OCI-LY3 (cell line): ENCODE measurements around the gene POLA2.

Experiments used
- H2AFZ ChIP-seq: fragments of 200-600, 300-600 bp; shearing (Covaris generic); 2 replicates; pipeline ENCODE4 v1.6.0; 2014; ENCODE audit warnings: antibody characterized with exemption, low read depth, low read length
- H3K27ac ChIP-seq: fragments of 200-600, 300-600 bp; sonication (generic); 2 replicates; pipeline ENCODE4 v1.5.1; 2014; ENCODE audit warnings: mild to moderate bottlenecking, low read length, moderate library complexity, mixed read lengths
- H3K27me3 ChIP-seq: fragments of 200-600, 300-600 bp; sonication (generic); 2 replicates; pipeline ENCODE4 v1.6.1; 2014; ENCODE audit warnings: low read depth, low read length, mixed read lengths
- H3K36me3 ChIP-seq: fragments of 200-600, 300-600 bp; sonication (generic); replicated peaks from 2 replicates; pipeline ENCODE3; 2014; ENCODE audit warnings: low read depth, low read length, mixed read lengths
- H3K4me1 ChIP-seq: fragments of 300-600, 200-600 bp; sonication (generic); 2 replicates; pipeline ENCODE4 v1.6.1; 2014; ENCODE audit warnings: low read length, mixed read lengths
- H3K4me2 ChIP-seq: fragments of 200-600, 300-600 bp; sonication (generic); 2 replicates; pipeline ENCODE4 v1.6.1; 2014; ENCODE audit warnings: low read length, mixed read lengths
- H3K4me3 ChIP-seq: fragments of 300-600, 200-600 bp; sonication (generic); 2 replicates; pipeline ENCODE4 v1.5.1; 2014; ENCODE audit warnings: antibody characterized with exemption, mild to moderate bottlenecking, low read length, moderate library complexity
- H3K79me2 ChIP-seq: fragments of 300-600, 200-600 bp; shearing (Covaris generic); 2 replicates; pipeline ENCODE4 v1.6.1; 2014; ENCODE audit warnings: mild to moderate bottlenecking, low read length, mixed read lengths
- H3K9ac ChIP-seq: fragments of 300-600, 200-600 bp; shearing (Covaris generic); 2 replicates; pipeline ENCODE4 v1.6.0; 2014; ENCODE audit warnings: mild to moderate bottlenecking, low read length, moderate library complexity
- H3K9me3 ChIP-seq: fragments of 200-600, 300-600 bp; shearing (Covaris generic); 2 replicates; pipeline ENCODE4 v1.6.1; 2014; ENCODE audit warnings: low read length, mixed read lengths; ENCODE audit not compliant: insufficient read depth
- H4K20me1 ChIP-seq: fragments of 200-600, 300-600 bp; sonication (generic); 2 replicates; pipeline ENCODE4 v1.6.1; 2016; ENCODE audit warnings: low read length, mixed read lengths; ENCODE audit not compliant: insufficient read depth
- EZH2phosphoT487 ChIP-seq: fragments of 200-600 bp; shearing (Covaris generic); IDR thresholded peaks from 2 replicates; pipeline ENCODE4 v1.6.1; 2018; ENCODE audit warnings: antibody characterized with exemption, mixed run types, low read depth
- TF ChIP-seq, protein P1 (sequence below): fragments of 200-600, 300-600 bp; sonication (generic); IDR thresholded peaks from 2 replicates; pipeline ENCODE4 v1.5.1; 2014; ENCODE audit warnings: antibody characterized with exemption, low read length, low read depth

POLA2 gene

DNA sequence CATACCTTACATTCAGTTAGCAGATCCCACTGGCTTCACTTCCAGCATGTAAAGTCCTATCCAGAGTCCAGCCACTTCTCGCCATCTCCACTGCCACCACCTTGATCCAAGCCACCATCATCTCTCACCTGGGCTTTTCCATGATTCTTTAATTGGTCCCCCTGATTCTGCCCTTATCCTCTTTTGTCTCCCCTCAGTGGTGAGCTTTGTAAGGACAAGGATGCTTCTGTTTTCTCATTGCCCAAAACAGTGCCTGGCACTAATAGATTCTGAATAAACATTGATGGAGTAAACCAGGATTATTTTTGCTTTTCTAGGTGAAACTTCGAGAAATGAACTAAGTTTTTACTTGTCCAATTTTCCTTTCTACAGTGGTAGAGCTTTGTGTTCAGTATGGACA is 4.4 kb downstream of the POLA2 start:
- Histone ChIP-seq H3K4me2 (no peak overlapping the region), H3K4me1 (peaks cover 11% of the 10 kb centered on the region; the same call in 1 of the 2 replicates), H3K79me2 (peaks cover 55% of the 10 kb centered on the region), H3K9ac (no peak overlapping the region), H3K27ac (no peak overlapping the region), H3K36me3 (peaks cover 57% of the 10 kb centered on the region), H3K9me3 (no peaks in the 10 kb centered on the region), H4K20me1 (peaks cover 13% of the 10 kb centered on the region), H3K4me3 (no peak overlapping the region), H3K27me3 (no peaks in the 10 kb centered on the region), H2AFZ (no peak overlapping the region)
- TF ChIP-seq, protein P1, sequence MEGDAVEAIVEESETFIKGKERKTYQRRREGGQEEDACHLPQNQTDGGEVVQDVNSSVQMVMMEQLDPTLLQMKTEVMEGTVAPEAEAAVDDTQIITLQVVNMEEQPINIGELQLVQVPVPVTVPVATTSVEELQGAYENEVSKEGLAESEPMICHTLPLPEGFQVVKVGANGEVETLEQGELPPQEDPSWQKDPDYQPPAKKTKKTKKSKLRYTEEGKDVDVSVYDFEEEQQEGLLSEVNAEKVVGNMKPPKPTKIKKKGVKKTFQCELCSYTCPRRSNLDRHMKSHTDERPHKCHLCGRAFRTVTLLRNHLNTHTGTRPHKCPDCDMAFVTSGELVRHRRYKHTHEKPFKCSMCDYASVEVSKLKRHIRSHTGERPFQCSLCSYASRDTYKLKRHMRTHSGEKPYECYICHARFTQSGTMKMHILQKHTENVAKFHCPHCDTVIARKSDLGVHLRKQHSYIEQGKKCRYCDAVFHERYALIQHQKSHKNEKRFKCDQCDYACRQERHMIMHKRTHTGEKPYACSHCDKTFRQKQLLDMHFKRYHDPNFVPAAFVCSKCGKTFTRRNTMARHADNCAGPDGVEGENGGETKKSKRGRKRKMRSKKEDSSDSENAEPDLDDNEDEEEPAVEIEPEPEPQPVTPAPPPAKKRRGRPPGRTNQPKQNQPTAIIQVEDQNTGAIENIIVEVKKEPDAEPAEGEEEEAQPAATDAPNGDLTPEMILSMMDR, result no peak
- TF ChIP-seq EZH2phosphoT487, result no peak

- Histone ChIP-seq H2AFZ (no peak overlapping the region), H3K79me2 (no peaks in the 10 kb centered on the region), H3K27me3 (no peaks in the 10 kb centered on the region), H3K4me1 (peaks cover 22% of the 10 kb centered on the region), H3K27ac (no peak overlapping the region), H3K4me2 (no peak overlapping the region), H3K4me3 (no peak overlapping the region), H3K36me3 (peaks cover 49% of the 10 kb centered on the region), H3K9ac (no peak overlapping the region), H4K20me1 (no peaks in the 10 kb centered on the region), H3K9me3 (no peaks in the 10 kb centered on the region)
- TF ChIP-seq EZH2phosphoT487, result no peak
- TF ChIP-seq, protein P1, result peak; percentile 69
Observed at GRCh38 chr11:65274735-65275682, 13.2 kb downstream of the POLA2 start.

DNA sequence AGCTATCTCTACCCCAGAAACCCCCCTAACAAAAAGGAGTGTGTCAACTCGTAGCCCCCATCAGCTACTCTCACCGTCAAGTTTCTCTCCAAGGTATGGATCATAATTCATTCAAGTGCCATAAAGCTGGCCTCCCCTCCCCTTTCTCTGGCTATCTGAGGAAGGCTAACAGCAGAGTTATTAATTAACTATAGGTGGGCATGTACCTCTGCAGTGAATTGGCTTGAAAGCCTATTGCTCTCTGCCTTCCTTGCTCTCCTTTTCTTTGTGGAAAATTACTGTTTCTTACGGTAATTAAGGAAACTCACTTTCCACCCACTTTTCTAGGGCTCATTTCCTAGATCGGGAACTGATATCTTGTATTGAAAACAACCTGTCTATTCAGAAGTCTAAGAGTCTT is 14.1 kb downstream of the POLA2 start:
- H3K9me3 ChIP-seq, result no peaks in the 10 kb centered on the region
- no peak overlapping the region for H2AFZ ChIP-seq
- H4K20me1 ChIP-seq, result no peaks in the 10 kb centered on the region
- peaks cover 4% of the 10 kb centered on the region; the same call in 1 of the 2 replicates for H3K79me2 ChIP-seq
- no peak overlapping the region for H3K27ac ChIP-seq
- H3K4me3 ChIP-seq, result no peak overlapping the region
- H3K27me3 ChIP-seq, result no peaks in the 10 kb centered on the region
- no peak overlapping the region for H3K9ac ChIP-seq
- TF ChIP-seq EZH2phosphoT487, result no peak
- TF ChIP-seq, protein P1, result no peak
- H3K36me3 ChIP-seq, result peaks cover 49% of the 10 kb centered on the region
- peaks cover 29% of the 10 kb centered on the region for H3K4me1 ChIP-seq
- H3K4me2 ChIP-seq, result no peak overlapping the region

DNA sequence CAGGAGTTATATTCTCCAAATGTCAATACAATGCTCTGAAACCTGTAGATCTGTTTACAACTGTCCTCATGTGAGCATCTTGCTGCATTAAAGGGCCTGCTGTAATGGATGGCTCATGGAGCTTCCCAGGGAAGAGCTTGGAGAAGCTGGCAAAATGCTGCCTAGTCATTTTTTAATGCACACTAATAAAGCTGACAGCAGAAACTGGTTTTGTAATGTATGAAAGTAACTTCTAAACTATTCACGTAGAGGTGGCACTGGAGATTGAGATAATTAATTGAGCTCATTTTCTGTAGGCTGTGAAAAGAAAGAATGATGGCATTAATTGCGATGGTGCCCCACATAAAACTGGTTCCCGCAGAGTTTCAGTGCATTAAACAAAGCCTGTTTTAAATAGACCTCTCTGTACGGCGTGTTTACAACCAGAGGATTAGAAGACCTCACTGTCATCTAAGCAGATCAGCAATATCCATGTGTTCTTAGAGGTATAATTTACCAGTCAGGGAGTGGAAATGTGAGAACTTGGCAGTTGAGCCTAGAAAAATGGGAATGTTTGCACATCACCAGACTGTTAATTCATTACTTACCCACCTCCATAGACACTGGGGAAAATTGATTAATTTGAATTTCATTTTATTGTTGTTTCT is 16.0 kb downstream of the POLA2 start:
- Histone ChIP-seq H3K27ac (no peak overlapping the region), H3K4me1 (peaks cover 29% of the 10 kb centered on the region), H3K79me2 (peaks cover 4% of the 10 kb centered on the region; the same call in 1 of the 2 replicates), H3K4me2 (no peak overlapping the region), H3K9ac (no peak overlapping the region), H3K9me3 (no peaks in the 10 kb centered on the region), H3K4me3 (no peak overlapping the region), H3K27me3 (no peaks in the 10 kb centered on the region), H2AFZ (no peak overlapping the region), H3K36me3 (peaks cover 58% of the 10 kb centered on the region), H4K20me1 (no peaks in the 10 kb centered on the region)
- TF ChIP-seq EZH2phosphoT487, result no peak
- TF ChIP-seq, protein P1, result no peak
